ENCODE measurements around the gene DBN1. TPM values are rescaled to one million over a fixed set of nuclear protein-coding genes. Genes with fewer than 3 reads are reported as not detected.

Gene DBN1
- total RNA-seq, 1 donor, result 214 TPM

GRCh38 chr5:177442066-177442826, 31.2 kb downstream of the DBN1 start:
- DNase-seq (ENCODE audit: low read depth), result no peak
- no peak overlapping the region for H3K4me3 ChIP-seq (ENCODE audit: low read depth, low read length)
- TF ChIP-seq CTCF (IDR thresholded peaks at IDR 0.05; ENCODE audit: insufficient read depth, low read depth, low read length), result no peak

- no peak for DNase-seq (ENCODE audit: low read depth)
- H3K4me3 ChIP-seq (ENCODE audit: low read depth, low read length), result no peak overlapping the region
- TF ChIP-seq CTCF (IDR thresholded peaks at IDR 0.05; ENCODE audit: insufficient read depth, low read depth, low read length), result no peak
Observed at GRCh38 chr5:177440990-177441780, 32.2 kb downstream of the DBN1 start.

GRCh38 chr5:177440211-177440989, 33.0 kb downstream of the DBN1 start:
- no peak for TF ChIP-seq CTCF (IDR thresholded peaks at IDR 0.05; ENCODE audit: insufficient read depth, low read depth, low read length)
- DNase-seq (ENCODE audit: low read depth), result no peak
- no peak overlapping the region for H3K4me3 ChIP-seq (ENCODE audit: low read depth, low read length)

- no peak for TF ChIP-seq CTCF (IDR thresholded peaks at IDR 0.05; ENCODE audit: insufficient read depth, low read depth, low read length)
- H3K4me3 ChIP-seq (ENCODE audit: low read depth, low read length), result no peak overlapping the region
- no peak for DNase-seq (ENCODE audit: low read depth)
Observed at GRCh38 chr5:177439518-177440053, 33.8 kb downstream of the DBN1 start.

GRCh38 chr5:177438468-177438867, 35.0 kb downstream of the DBN1 start:
- no peak for DNase-seq (ENCODE audit: low read depth)
- no peak for TF ChIP-seq CTCF (IDR thresholded peaks at IDR 0.05; ENCODE audit: insufficient read depth, low read depth, low read length)
- H3K4me3 ChIP-seq (ENCODE audit: low read depth, low read length), result no peak overlapping the region

GRCh38 chr5:177437623-177438022, 35.8 kb downstream of the DBN1 start:
- no peak for TF ChIP-seq CTCF (IDR thresholded peaks at IDR 0.05; ENCODE audit: insufficient read depth, low read depth, low read length)
- no peak overlapping the region for H3K4me3 ChIP-seq (ENCODE audit: low read depth, low read length)
- DNase-seq (ENCODE audit: low read depth), result no peak
